HepG2 (cell line): ENCODE results near the gene SERTAD3. TPM values are rescaled to one million over a fixed set of nuclear protein-coding genes. Genes with fewer than 3 reads are reported as not detected.

Source experiments
- BCL6 ChIP-seq: IDR thresholded peaks from 2 replicates; pipeline ENCODE4 v1.6.1; 2016; ENCODE audit warnings: missing genetic modification reagents, missing compliant biosample characterization
- BRCA1 ChIP-seq: sonication (generic); formaldehyde crosslinking; IDR thresholded peaks from 2 replicates; pipeline ENCODE4 v1.4.0; 2020; ENCODE audit warnings: missing genetic modification reagents
- BRD4 ChIP-seq: sonication (generic); formaldehyde crosslinking; IDR thresholded peaks from 2 replicates; pipeline ENCODE4 v1.4.0; 2020; ENCODE audit warnings: missing genetic modification reagents
- CEBPB ChIP-seq: IDR thresholded peaks from 2 replicates; pipeline ENCODE4 v1.6.1; 2011; ENCODE audit warnings: low read depth, low read length, improper control_type of control experiment, borderline replicate concordance
- HHEX ChIP-seq: IDR thresholded peaks from 2 replicates; pipeline ENCODE4 v1.6.1; 2016; ENCODE audit warnings: control low read depth
- HOXD1 ChIP-seq: sonication (generic); formaldehyde crosslinking; IDR thresholded peaks from 2 replicates; pipeline ENCODE4 v1.5.0; 2020; ENCODE audit warnings: missing genetic modification reagents
- JDP2 ChIP-seq: sonication (generic); formaldehyde crosslinking; IDR thresholded peaks from 2 replicates; pipeline ENCODE4 v1.8.1; 2022; ENCODE audit warnings: missing genetic modification reagents, borderline replicate concordance
- MIER3 ChIP-seq: IDR thresholded peaks from 2 replicates; pipeline ENCODE4 v1.6.1; 2016; ENCODE audit warnings: missing compliant biosample characterization, borderline replicate concordance
- MTF1 ChIP-seq: sonication (generic); formaldehyde crosslinking; IDR thresholded peaks from 2 replicates; pipeline ENCODE4 v1.5.0; 2020; ENCODE audit warnings: missing genetic modification reagents
- NAIF1 ChIP-seq: sonication (generic); formaldehyde crosslinking; IDR thresholded peaks from 2 replicates; pipeline ENCODE4 v1.5.0; 2020; ENCODE audit warnings: mild to moderate bottlenecking, missing genetic modification reagents, borderline replicate concordance
- RARA ChIP-seq: IDR thresholded peaks from 2 replicates; pipeline ENCODE4 v1.6.1; 2016; ENCODE audit warnings: missing genetic modification reagents, missing compliant biosample characterization
- REST ChIP-seq, 2 experiments: IDR thresholded peaks; 2 replicates each; pipeline ENCODE4 v1.6.1; 2011 to 2012; ENCODE audit warnings: low read length in 2 of 2, borderline replicate concordance in 1 of 2, low read depth in 1 of 2, mild to moderate bottlenecking in 1 of 2, moderate library complexity in 1 of 2
- SUZ12 ChIP-seq: fragments of 150-350 bp; IDR thresholded peaks from 2 replicates; pipeline ENCODE4 v1.6.1; 2014; ENCODE audit warnings: low read depth, low read length
- ZBTB44 ChIP-seq: sonication (generic); formaldehyde crosslinking; IDR thresholded peaks from 2 replicates; pipeline ENCODE4 v1.4.0; 2020; ENCODE audit warnings: missing genetic modification reagents
- ZNF225 ChIP-seq: sonication (generic); formaldehyde crosslinking; IDR thresholded peaks from 2 replicates; pipeline ENCODE4 v1.4.0; 2020; ENCODE audit warnings: mild to moderate bottlenecking, missing genetic modification reagents
- ZNF33A ChIP-seq: sonication (generic); formaldehyde crosslinking; IDR thresholded peaks from 2 replicates; pipeline ENCODE4 v1.5.1; 2020; ENCODE audit warnings: missing genetic modification reagents, mild to moderate bottlenecking, moderate library complexity, borderline replicate concordance
- ZNF512 ChIP-seq: sonication (generic); formaldehyde crosslinking; IDR thresholded peaks from 2 replicates; pipeline ENCODE4 v1.4.0; 2020; ENCODE audit warnings: mild to moderate bottlenecking, missing genetic modification reagents
- ZNF512B ChIP-seq: sonication (generic); formaldehyde crosslinking; IDR thresholded peaks from 2 replicates; pipeline ENCODE4 v1.5.1; 2020; ENCODE audit warnings: missing genetic modification reagents, mild to moderate bottlenecking, borderline replicate concordance
- ZNF672 ChIP-seq: sonication (generic); formaldehyde crosslinking; IDR thresholded peaks from 2 replicates; pipeline ENCODE4 v1.8.1; 2022; ENCODE audit warnings: missing genetic modification reagents
- ZNF83 ChIP-seq: sonication (generic); formaldehyde crosslinking; IDR thresholded peaks from 2 replicates; pipeline ENCODE4 v1.4.0; 2020; ENCODE audit warnings: missing genetic modification reagents, mild to moderate bottlenecking, borderline replicate concordance
- polyA plus RNA-seq, 8 experiments: library from polyadenylated mRNA; depleted of rRNA in 3 of 8; stranded (reverse) in 7 of 8; unstranded in 1 of 8; fragments of >200 nt; fragmentation: Illumina TruSeq in 4 of 8; extraction: Trizol in 4 of 8; gene quantifications; 2 replicates each; pipeline versions ENCODE4 v1.2.1 to v1.2.3, GENCODE V29; 2011 to 2016; ENCODE audit warnings: low read depth in 4 of 8, missing spikeins in 1 of 8, mixed read lengths in 1 of 8; ENCODE audit not compliant: insufficient read depth in 1 of 8
- total RNA-seq, 5 experiments: library from RNA; depleted of rRNA; stranded (reverse); fragments of >200 nt; fragmentation: Illumina TruSeq; extraction: Trizol; gene quantifications; 2 replicates each; pipeline ENCODE4 v1.2.3, GENCODE V29; 2016; ENCODE audit warnings: low read depth in 1 of 5

SERTAD3 gene
- total and polyA plus RNA-seq, 2 of the 13 experiments (the other 11 are each of a cell fraction or from before 2014, with no cell fraction given): 9.6 to 16.9 TPM

GRCh38 chr19:40443131-40443999 lies 770 bp downstream of the SERTAD3 start (continued):
- TF ChIP-seq ZNF512 (CRISPR knock-in tag): no peak
- peak; percentile 49; the same call in 1 of the 2 replicates for TF ChIP-seq RARA (CRISPR knock-in tag)
- TF ChIP-seq SUZ12: peak; percentile 65
- TF ChIP-seq BCL6: peak; percentile 40; the same call in 1 of the 2 replicates
- 0 out of 2 replicates have a peak, but pooled peaks have one; percentile 27 for TF ChIP-seq HOXD1 (CRISPR knock-in tag)
- no peak for TF ChIP-seq ZNF512B (CRISPR knock-in tag)
- TF ChIP-seq ZBTB44: no peak
- no peak for TF ChIP-seq MTF1
- TF ChIP-seq NAIF1 (CRISPR knock-in tag): no peak
- TF ChIP-seq CEBPB: no peak
- no peak for TF ChIP-seq ZNF83 (CRISPR knock-in tag)
- TF ChIP-seq ZNF33A (CRISPR knock-in tag): no peak
- no peak for TF ChIP-seq ZNF672 (CRISPR knock-in tag)
- TF ChIP-seq REST (IDR thresholded peaks at IDR 0.05; ENCODE audit: borderline replicate concordance in 1 of 2, low read depth in 1 of 2, low read length in 2 of 2): peak in 1 of 2 experiments; percentile 55; a peak in 1 of 4 replicates
- TF ChIP-seq HHEX (CRISPR knock-in tag): no peak
- no peak for TF ChIP-seq ZNF225 (CRISPR knock-in tag)
- no peak for TF ChIP-seq BRD4 (CRISPR knock-in tag)
- TF ChIP-seq JDP2 (CRISPR knock-in tag): no peak
- 0 out of 2 replicates have a peak, but pooled peaks have one; percentile 84 for TF ChIP-seq MIER3 (CRISPR knock-in tag)
- no peak for TF ChIP-seq BRCA1 (CRISPR knock-in tag)
